MCF 10A (cell line): ENCODE data around the gene SGCG. TPM values are rescaled to one million over a fixed set of nuclear protein-coding genes. Genes with fewer than 3 reads are reported as not detected.

Source experiments
- BruUV-seq: library from RNA; stranded (reverse); fragments of 400-500 nt; replicated peaks from 2 replicates; lab custom pipeline; 2021; lab: Mats Ljungman, UMichigan
- CTCF ChIA-PET: fragments of 300-600 bp; sonication (Branson Sonifier 250); formaldehyde crosslinking; extraction: SDS; loops from one replicate; lab custom pipeline; 2021; ENCODE audit warnings: antibody characterized with exemption, inconsistent platforms; lab: Yijun Ruan, JAX
- POLR2A ChIA-PET: fragments of 300-600, 350-650 bp; sonication (Branson Sonifier 250); formaldehyde crosslinking; extraction: SDS; loops from one replicate; lab custom pipeline; 2020; ENCODE audit warnings: antibody characterized with exemption, inconsistent platforms; lab: Yijun Ruan, JAX
- DNase-seq: peaks from one replicate; pipeline ENCODE4 v3.0.0-alpha.2; 2018; ENCODE audit not compliant: unreplicated experiment
- H3K27ac Mint-ChIP-seq: one replicate; pipeline ENCODE4 v1.8.0; 2022; ENCODE audit warnings: mild to moderate bottlenecking, low read depth, mixed read lengths; ENCODE audit not compliant: unreplicated experiment
- H3K27me3 Mint-ChIP-seq: one replicate; pipeline ENCODE4 v1.8.0; 2022; ENCODE audit warnings: mixed read lengths; ENCODE audit not compliant: insufficient read depth, unreplicated experiment
- H3K36me3 Mint-ChIP-seq: one replicate; pipeline ENCODE4 v1.8.0; 2022; ENCODE audit warnings: mild to moderate bottlenecking, moderate library complexity, mixed read lengths; ENCODE audit not compliant: insufficient read depth, unreplicated experiment
- H3K4me1 Mint-ChIP-seq: one replicate; pipeline ENCODE4 v1.8.0; 2022; ENCODE audit warnings: mixed read lengths; ENCODE audit not compliant: insufficient read depth, unreplicated experiment
- H3K4me3 Mint-ChIP-seq: one replicate; pipeline ENCODE4 v1.8.0; 2022; ENCODE audit warnings: mild to moderate bottlenecking, moderate library complexity, mixed read lengths; ENCODE audit not compliant: unreplicated experiment
- H3K9me3 Mint-ChIP-seq: one replicate; pipeline ENCODE4 v1.8.0; 2022; ENCODE audit warnings: mixed read lengths; ENCODE audit not compliant: unreplicated experiment
- CTCF ChIP-seq: fragments of 200-600 bp; IDR thresholded peaks from one replicate; pipeline ENCODE4 v1.8.0; 2022; ENCODE audit warnings: antibody characterized with exemption, mild to moderate bottlenecking; ENCODE audit not compliant: unreplicated experiment
- intact Hi-C: fragments of 100-400 bp; cut with micrococcal nuclease; formaldehyde crosslinking; loops from 2 replicates; pipeline ENCODE4 v1.14.1; 2022
- total RNA-seq: library from RNA; stranded (reverse); gene quantifications from 2 replicates; pipeline ENCODE4 v1.2.3, GENCODE V29; 2022

The SGCG gene
- total RNA-seq, 1 experiment from 2014 or later = not detected

GRCh38 chr13:23319883-23320224, 139.1 kb downstream of the SGCG start:
- POLR2A ChIA-PET = no interaction called here

GRCh38 chr13:23320926-23321534, 140.3 kb downstream of the SGCG start:
- peaks cover 21% of the 10 kb centered on the region for H3K4me1 Mint-ChIP-seq
- H3K4me3 Mint-ChIP-seq = peak overlapping the region; percentile 57
- H3K9me3 Mint-ChIP-seq = no peaks in the 10 kb centered on the region
- no peak for TF ChIP-seq CTCF
- H3K36me3 Mint-ChIP-seq = no peaks in the 10 kb centered on the region
- BruUV-seq = TSS peak; percentile 74
- intact Hi-C loops = loop anchor here (5.0 kb wide), 1 partner anchor 146 kb away; no protein-coding TSS in a partner anchor
- peak overlapping the region; percentile 88 for H3K27ac Mint-ChIP-seq
- no peak for DNase-seq
- no peaks in the 10 kb centered on the region for H3K27me3 Mint-ChIP-seq
- ChIA-PET CTCF (interaction anchor here (0.6 to 5.3 kb wide), 7 partner anchors 11 to 525 kb away, joined by 3 to 47 read pairs (median 4); no protein-coding TSS in a partner anchor), POLR2A (interaction anchor here (0.5 to 2.5 kb wide), 4 partner anchors 10 to 549 kb away, joined by 3 to 9 read pairs (median 4); no protein-coding TSS in a partner anchor)

More at GRCh38 chr13:23319883-23320224, 139.1 kb downstream of the SGCG start:
- CTCF ChIA-PET = interaction anchor here (0.6 to 5.3 kb wide), 13 partner anchors 17 to 527 kb away, joined by 3 to 47 read pairs (median 3); no protein-coding TSS in a partner anchor
- no peaks in the 10 kb centered on the region for H3K27me3 Mint-ChIP-seq
- no peak overlapping the region for H3K4me3 Mint-ChIP-seq
- peaks cover 21% of the 10 kb centered on the region for H3K4me1 Mint-ChIP-seq
- no peaks in the 10 kb centered on the region for H3K36me3 Mint-ChIP-seq
- no TSS peak for BruUV-seq
- DNase-seq = no peak
- peak overlapping the region; percentile 25 for H3K27ac Mint-ChIP-seq
- H3K9me3 Mint-ChIP-seq = no peaks in the 10 kb centered on the region
- intact Hi-C loops = loop anchor here (1.0 to 5.0 kb wide), 3 partner anchors 144 to 519 kb away; no protein-coding TSS in a partner anchor
- no peak for TF ChIP-seq CTCF

GRCh38 chr13:23321535-23322241, 140.9 kb downstream of the SGCG start:
- Mint-ChIP-seq H3K4me3 (peak overlapping the region; percentile 57), H3K27me3 (no peaks in the 10 kb centered on the region), H3K9me3 (no peaks in the 10 kb centered on the region), H3K27ac (peak overlapping the region; percentile 88), H3K36me3 (no peaks in the 10 kb centered on the region), H3K4me1 (peaks cover 21% of the 10 kb centered on the region)
- no peak for TF ChIP-seq CTCF
- intact Hi-C loops = loop anchor here (5.0 kb wide), 1 partner anchor 146 kb away; no protein-coding TSS in a partner anchor
- BruUV-seq = TSS peak; percentile 91
- CTCF ChIA-PET = interaction anchor here (0.5 to 5.3 kb wide), 5 partner anchors 147 to 528 kb away, joined by 3 to 47 read pairs (median 5); no protein-coding TSS in a partner anchor
- peak; percentile 83 for DNase-seq
- POLR2A ChIA-PET = interaction anchor here (0.5 to 2.5 kb wide), 5 partner anchors 9 to 549 kb away, joined by 3 to 9 read pairs (median 3); no protein-coding TSS in a partner anchor
